NCI-H2081 (cell line): Measurements from ENCODE around the gene PDZD11.
"Not testable (repeated sequence)": the region's sequence is repeated elsewhere in the genome, so short reads cannot be mapped to it uniquely, and the experiment has no call there.

Experiments used
- DNase-seq, 2 experiments: peaks; one replicate each; lab custom pipeline; 2025; lab: John Stamatoyannopoulos, UW

The PDZD11 gene

GRCh38 chrX:70257423-70258288 lies 32.1 kb downstream of the PDZD11 start:
- no peak for DNase-seq

- no peak for DNase-seq
Measured at GRCh38 chrX:70255452-70255851, 34.3 kb downstream of the PDZD11 start.

GRCh38 chrX:70254909-70255308 lies 34.8 kb downstream of the PDZD11 start:
- DNase-seq = no peak

DNA sequence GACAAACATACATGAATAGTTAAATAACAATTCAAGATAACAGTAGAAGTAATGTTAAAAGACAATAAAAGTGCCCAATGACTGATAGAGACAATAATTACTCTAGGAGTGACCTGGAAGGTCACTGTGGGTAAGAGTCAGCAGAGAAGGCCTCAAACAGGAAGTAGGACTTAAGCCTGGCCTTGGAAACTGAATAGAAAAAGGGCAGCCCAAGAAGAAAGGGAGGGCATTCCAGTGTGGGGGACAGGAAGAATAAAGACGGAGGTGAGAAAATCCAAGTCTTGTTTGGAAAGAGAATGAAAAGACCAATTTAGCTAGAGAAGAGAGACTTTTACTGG lies 35.7 kb downstream of the PDZD11 start:
- DNase-seq = no peak

- DNase-seq = no peak
Measured at GRCh38 chrX:70253377-70254062, 36.2 kb downstream of the PDZD11 start.

DNA sequence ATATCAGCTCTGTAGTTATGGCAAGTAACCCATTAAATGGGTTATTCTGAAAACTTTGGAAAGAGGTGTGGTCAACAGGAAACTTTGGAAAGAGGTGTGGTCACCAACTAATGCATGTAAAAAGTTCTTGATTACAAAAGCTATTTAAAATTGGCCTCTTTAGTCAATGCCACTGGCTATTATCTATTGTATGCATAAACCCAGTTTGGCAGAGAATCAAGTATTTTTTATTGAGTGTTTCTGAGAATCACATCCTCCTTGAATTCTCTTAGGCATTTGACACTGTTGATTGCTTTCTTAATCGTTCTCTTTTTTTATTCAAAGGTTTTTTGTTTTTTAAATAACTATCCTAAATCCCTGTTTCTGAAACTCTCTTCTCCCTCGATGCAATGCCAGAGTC lies 37.2 kb downstream of the PDZD11 start:
- DNase-seq = no peak

GRCh38 chrX:70247252-70247651 lies 42.5 kb downstream of the PDZD11 start:
- no peak for DNase-seq

- no peak for DNase-seq
Measured at GRCh38 chrX:70244881-70245280, 44.8 kb downstream of the PDZD11 start.

GRCh38 chrX:70243601-70244000 lies 46.1 kb downstream of the PDZD11 start:
- DNase-seq = not testable (repeated sequence)

DNA sequence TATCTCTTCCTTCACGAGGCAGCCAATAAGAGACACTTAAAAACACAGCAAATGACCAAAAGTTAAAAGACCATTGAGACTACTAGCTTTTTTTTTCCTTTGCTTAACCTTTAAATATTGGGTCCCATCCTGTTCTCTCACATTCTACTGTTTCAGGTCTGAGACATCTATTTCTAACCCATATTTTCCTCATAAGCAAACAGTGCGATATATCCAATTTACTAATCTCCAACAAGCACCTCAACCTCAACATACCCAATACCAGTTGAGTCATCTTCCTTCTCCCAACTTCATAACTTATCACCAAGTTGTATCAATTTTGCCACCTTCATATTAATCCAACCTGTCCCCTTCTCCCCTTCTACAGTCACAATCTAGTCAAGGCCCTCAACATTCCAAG lies 48.2 kb downstream of the PDZD11 start:
- DNase-seq = no peak

DNA sequence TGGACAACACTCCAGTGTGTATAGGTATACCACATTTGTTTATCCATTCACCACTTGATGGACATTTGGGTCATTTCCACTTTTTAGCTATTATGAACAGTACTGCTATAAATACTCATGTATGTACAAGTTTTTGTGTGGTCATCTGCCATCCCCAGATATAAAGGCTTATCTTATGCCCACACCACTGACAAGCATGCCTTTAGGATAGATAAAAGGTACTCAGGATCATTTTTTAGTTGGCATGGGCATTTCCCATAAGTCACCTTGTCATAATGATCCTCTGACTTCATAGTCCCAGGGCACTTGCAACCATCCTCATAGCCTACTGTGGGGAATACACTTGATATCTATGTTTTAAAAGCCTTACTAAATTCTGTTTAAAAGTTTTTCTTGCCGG lies 49.0 kb downstream of the PDZD11 start:
- DNase-seq = no peak
